A204.1 (cell line): ENCODE data around the gene HIVEP1.
"Not testable (repeated sequence)": the region's sequence is repeated elsewhere in the genome, so short reads cannot be mapped to it uniquely, and the experiment has no call there.

Experiments
- FAIRE-seq: peaks from 2 replicates; lab custom pipeline; 2012; peaks lifted over from hg19 to GRCh38; lab: Jason Lieb, UNC

Gene HIVEP1

GRCh38 chr6:12090714-12091113, 78.6 kb downstream of the HIVEP1 start:
- no peak for FAIRE-seq

DNA sequence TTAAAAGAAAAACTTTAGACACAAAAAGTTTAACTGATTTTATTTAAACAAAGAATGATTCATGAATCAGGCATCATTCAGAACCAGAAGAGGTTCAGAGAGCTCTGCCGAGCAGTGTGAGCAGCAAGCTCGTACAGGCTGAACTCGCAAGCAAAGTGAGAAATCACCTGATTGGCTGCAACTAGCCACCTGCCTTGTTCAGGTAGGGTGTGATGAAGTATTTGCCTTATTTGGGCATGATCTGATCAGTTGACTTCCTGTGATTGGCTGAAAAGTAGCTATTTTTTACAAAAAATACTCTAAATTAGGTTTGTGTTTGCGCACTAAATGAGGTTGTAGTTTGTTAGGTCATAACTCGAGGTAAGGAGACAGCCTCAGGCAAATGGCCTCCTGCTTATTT, 80.7 kb downstream of the HIVEP1 start:
- FAIRE-seq, result no peak

DNA sequence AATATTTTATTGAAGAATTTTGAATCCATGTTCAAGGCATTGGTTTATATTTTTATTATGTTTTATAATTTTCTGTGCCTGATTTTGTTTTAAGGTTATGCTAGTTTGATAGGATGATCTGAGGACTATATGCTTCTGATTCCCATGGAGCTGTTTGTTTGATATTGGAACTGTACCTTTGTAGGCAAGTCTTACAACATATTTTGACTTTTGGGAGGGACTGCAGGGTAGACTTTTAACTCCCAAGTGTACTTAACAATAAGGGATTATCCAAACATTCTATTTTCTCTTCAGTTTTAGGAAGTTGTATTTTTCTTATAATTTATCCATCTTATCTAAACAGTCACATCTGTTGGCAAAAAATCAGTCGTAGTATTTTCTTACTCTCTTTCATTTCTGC, 82.6 kb downstream of the HIVEP1 start:
- no peak for FAIRE-seq

- FAIRE-seq, result no peak
Measured at GRCh38 chr6:12096342-12096741, 84.2 kb downstream of the HIVEP1 start.

DNA sequence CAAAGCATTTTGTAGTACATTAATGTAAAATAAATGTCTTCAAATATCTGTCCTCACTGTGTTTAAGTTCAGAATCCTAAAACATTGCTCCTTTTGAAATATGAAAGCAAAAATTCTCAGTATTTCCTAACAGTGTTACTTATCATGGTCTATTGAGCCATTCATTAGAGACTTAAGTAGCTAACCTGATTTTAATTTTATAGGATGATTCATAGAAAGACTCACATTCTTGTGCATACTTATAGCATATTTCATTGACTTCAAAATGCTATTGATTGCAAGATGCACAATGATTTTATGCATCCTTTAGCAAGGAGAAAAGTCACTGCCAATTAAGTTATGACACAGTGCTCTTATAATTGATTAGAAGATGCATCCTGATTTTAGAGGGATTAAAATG, 85.7 kb downstream of the HIVEP1 start:
- FAIRE-seq, result no peak

- no peak for FAIRE-seq
Measured at GRCh38 chr6:12099623-12100338, 87.7 kb downstream of the HIVEP1 start.

DNA sequence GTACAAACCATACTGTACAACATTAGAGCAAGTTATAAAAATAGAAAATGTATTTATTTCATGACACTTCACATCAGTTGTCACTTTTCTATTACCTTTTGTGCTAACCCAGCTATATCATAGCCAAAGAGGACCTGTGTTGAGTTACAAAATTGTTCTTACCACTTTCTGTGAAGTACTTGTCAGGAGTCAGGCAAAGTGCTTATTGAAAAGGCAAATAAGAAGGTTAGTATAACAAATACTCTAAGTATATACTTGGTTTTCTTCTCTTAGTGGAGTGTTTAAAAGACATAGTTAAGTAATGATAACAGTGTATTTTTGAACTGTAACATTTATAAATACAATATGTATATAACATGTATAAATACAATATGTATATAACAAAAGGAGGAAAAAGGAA, 88.9 kb downstream of the HIVEP1 start:
- no peak for FAIRE-seq

DNA sequence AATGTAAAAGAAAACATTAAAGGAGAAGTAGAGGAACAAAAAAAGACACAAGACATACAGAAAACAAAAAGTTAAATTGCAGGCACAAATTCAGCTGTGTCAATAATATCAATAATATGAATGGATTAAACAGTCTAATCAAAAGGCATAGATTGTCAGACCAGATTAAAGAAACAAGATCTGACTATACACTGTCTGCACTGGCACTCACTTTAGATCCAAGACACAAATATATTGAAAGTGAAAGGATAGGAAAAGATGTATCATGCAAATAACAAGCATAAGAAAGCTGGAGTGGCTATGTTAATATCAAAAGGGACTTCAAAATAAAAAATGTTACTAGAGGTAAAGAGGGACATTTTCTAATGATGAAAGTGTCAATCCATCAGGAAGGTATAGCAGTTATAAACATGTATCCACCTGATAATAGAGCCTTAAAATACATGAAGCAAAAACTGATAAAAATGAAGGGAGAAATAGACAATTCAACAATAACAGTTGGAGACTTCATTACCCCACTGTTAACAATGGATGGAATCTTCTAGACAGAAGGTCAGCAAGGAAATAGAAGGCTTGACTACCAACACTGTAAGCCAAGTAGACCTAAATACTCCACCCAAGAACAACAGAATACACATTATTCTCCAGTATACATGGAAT, 89.7 kb downstream of the HIVEP1 start:
- FAIRE-seq, result no peak

DNA sequence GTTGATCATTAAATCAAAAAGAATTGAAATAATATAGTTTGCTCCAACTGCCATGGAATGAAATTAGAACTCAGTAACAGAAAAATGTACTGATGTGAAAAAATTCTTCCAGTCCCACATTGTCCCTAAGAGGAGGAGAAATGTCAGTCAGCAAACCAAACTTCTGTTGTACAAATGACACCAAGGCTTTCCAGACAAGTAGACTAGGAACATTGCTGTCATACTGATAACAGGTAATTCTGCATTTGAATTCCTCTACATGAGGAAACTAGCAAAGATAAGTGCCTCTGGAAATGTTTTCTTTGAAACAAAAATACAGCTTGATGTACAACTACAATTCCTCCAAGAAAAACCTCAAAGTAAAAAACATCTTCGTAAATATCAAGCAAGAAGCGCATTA, 90.2 kb downstream of the HIVEP1 start:
- FAIRE-seq, result no peak

DNA sequence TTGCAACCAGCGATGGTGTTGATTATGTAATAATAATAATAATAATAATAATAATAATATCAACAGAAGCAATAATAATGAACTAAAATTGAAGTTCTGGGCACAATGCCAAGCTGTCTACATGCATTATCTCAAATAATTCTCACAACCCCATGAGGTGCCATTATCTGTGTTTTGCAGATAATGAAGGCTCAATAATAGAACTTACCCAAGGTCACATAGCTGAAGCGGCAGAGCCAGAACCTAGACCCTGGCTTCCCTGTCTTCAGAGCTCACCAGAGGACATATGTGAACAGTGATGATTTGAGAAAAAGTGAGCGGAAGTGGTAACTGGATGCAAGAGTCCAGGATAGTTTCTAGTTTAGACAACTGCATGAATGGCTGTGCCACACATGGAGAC, 91.0 kb downstream of the HIVEP1 start:
- no peak for FAIRE-seq

DNA sequence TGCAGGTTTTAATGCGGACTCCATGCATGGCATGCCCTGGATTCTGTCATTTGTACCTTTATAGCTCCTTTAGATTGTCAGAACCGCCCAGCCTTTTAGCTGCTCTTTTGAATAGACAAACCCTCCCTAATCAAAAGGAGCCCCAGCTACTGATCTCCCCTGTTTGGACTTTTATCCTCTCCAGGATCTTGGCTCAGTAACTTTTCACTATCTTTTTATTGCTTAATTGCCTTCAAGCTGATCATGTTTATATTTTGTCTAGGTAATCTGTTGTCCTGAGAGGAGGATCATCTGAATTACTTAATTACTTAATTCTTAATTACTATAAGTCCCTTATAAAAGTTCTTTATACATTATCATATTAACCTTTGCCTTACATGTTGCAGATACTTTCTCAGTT, 93.2 kb downstream of the HIVEP1 start:
- FAIRE-seq, result no peak

- not testable (repeated sequence) for FAIRE-seq
Measured at GRCh38 chr6:12108376-12108775, 96.3 kb downstream of the HIVEP1 start.

DNA sequence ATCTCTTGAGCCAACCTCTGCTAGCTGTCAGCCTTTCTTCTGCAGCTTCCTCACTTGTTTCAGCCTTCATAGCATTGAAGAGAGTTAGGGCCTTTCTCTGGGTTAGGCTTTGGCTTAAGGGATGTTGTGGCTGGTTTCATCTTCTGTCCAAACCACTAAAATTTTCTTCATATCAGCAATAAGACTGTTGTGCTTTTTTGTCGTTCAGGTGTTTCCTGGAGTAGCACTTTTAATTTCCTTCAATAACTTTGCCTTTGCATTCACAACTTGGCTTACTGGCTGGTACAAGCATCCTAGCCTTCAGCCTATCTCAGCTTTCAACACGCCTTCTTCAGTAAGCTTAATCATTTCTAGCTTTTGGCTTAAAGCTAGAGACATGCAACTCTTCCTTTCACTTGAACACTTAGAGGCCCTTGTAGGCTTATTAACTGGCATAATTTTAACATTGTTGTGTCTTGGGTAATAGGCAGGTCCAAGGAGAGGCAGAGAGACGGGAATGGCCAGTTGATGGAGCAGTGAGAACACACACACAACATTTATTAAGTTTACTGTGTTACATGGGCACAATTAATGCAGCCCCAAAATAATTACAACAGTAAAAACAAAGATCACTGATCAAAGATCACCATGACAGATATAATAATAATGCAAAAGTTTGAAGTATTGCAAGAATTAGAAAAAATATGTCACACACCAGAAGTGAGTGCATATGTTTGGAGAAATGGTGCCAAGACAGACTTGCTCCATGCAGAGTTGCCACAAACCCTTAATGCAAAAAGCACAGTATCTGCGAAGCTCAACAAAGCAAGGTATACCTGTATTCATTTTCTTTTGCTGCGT, 98.6 kb downstream of the HIVEP1 start:
- no peak for FAIRE-seq

GRCh38 chr6:12111363-12111670, 99.2 kb downstream of the HIVEP1 start:
- no peak for FAIRE-seq

GRCh38 chr6:12112540-12113189, 100.6 kb downstream of the HIVEP1 start:
- no peak for FAIRE-seq

GRCh38 chr6:12113190-12113577, 101.1 kb downstream of the HIVEP1 start:
- FAIRE-seq, result no peak

DNA sequence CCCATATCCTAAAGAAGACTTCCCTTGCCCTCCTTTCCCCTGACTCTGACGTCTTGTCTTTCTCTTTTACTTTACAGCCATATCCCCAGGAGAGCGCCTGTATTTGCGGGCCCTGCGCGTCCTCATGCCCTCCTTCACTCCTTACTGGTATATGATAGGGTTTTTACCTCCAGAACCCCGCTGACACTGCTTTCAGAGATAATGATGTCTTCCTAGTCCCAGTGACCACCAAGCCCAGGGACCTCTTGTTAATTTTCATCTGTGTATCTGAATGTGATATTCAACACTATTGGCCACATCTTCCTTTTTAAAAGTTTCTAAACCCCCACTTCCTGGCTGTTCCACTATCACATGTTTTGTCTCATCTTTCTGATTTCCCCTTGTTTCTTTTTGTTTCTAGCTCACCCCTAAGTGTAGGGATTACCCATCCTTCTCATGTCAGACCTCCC, 102.0 kb downstream of the HIVEP1 start:
- no peak for FAIRE-seq

- FAIRE-seq, result no peak
Measured at GRCh38 chr6:12115001-12115400, 102.9 kb downstream of the HIVEP1 start.

GRCh38 chr6:12115492-12115891, 103.4 kb downstream of the HIVEP1 start:
- FAIRE-seq, result no peak

- no peak for FAIRE-seq
Measured at GRCh38 chr6:12116264-12116800, 104.2 kb downstream of the HIVEP1 start.

DNA sequence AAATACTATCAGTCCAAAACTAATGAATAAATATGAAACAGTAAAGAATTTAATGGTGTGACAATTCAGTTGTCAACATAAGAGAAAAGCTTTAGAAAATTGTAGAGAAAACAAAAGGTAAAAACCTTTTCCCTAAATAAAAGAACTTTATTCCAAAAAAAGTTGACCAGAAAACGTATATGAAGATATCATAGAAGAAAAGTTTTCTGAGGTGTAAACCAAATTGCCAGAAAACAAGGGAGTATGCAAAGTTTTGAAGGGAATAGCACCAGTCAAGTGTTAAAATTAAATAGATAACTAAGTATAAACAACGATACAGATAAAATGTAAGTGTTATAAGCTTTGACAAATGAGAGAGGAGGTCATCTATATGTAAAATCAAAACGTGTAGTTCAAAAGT, 104.9 kb downstream of the HIVEP1 start:
- no peak for FAIRE-seq

GRCh38 chr6:12118607-12119006, 106.5 kb downstream of the HIVEP1 start:
- no peak for FAIRE-seq
